Nephron (organoid): ENCODE results near the gene CCDC187.

ENCODE experiments used
- H3K27ac Mint-ChIP-seq, 3 experiments: 2 replicates each; pipeline ENCODE4 v1.8.0; 2020; ENCODE audit warnings: mixed read lengths in 3 of 3, mild to moderate bottlenecking in 2 of 3, moderate library complexity in 1 of 3
- H3K27me3 Mint-ChIP-seq: 2 replicates; pipeline ENCODE4 v1.8.0; 2021; ENCODE audit warnings: low read depth, mild to moderate bottlenecking, moderate library complexity, mixed read lengths
- H3K36me3 Mint-ChIP-seq: 2 replicates; pipeline ENCODE4 v1.8.0; 2020; ENCODE audit warnings: low read depth, mixed read lengths
- H3K4me1 Mint-ChIP-seq: 2 replicates; pipeline ENCODE4 v1.8.0; 2020; ENCODE audit warnings: mixed read lengths
- H3K4me3 Mint-ChIP-seq, 3 experiments: 2 replicates each; pipeline ENCODE4 v1.8.0; 2020; ENCODE audit warnings: mild to moderate bottlenecking in 3 of 3, mixed read lengths in 3 of 3, moderate library complexity in 2 of 3
- H3K9me3 Mint-ChIP-seq: 2 replicates; pipeline ENCODE4 v1.8.0; 2020; ENCODE audit warnings: mixed read lengths
- TF ChIP-seq, protein P1 (sequence below), 3 experiments: fragments of 200-600 bp; sonication (generic); IDR thresholded peaks; one replicate each; pipeline ENCODE4 v1.5.0; 2021; ENCODE audit warnings: antibody characterized with exemption in 3 of 3; ENCODE audit not compliant: unreplicated experiment in 3 of 3

Gene CCDC187

DNA sequence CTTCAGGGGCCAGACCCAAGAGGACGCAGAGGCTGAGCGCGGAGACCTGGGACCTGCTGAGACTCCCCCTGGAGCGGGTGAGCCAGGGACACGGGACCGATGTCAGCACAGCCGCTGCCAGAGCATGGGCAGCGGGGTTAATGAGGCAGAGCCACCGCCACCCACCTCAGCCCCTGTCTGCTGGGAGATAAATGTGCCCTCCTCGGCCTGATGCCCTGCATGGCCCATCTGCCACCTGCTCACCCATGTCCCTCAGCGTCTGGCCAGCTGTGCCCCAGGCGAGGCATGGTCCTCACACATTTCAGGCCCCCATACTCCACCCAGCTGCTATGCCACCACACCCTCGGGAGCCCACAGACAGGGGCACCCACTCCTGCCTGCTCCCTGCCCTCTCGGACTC lies 44.8 kb upstream of the CCDC187 start:
- Mint-ChIP-seq H3K4me1 (no peaks in the 10 kb centered on the region), H3K27ac (no peak overlapping the region), H3K27me3 (no peaks in the 10 kb centered on the region), H3K9me3 (no peaks in the 10 kb centered on the region), H3K36me3 (no peaks in the 10 kb centered on the region), H3K4me3 (no peak overlapping the region)
- TF ChIP-seq, protein P1, sequence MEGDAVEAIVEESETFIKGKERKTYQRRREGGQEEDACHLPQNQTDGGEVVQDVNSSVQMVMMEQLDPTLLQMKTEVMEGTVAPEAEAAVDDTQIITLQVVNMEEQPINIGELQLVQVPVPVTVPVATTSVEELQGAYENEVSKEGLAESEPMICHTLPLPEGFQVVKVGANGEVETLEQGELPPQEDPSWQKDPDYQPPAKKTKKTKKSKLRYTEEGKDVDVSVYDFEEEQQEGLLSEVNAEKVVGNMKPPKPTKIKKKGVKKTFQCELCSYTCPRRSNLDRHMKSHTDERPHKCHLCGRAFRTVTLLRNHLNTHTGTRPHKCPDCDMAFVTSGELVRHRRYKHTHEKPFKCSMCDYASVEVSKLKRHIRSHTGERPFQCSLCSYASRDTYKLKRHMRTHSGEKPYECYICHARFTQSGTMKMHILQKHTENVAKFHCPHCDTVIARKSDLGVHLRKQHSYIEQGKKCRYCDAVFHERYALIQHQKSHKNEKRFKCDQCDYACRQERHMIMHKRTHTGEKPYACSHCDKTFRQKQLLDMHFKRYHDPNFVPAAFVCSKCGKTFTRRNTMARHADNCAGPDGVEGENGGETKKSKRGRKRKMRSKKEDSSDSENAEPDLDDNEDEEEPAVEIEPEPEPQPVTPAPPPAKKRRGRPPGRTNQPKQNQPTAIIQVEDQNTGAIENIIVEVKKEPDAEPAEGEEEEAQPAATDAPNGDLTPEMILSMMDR (IDR thresholded peaks at IDR 0.05; ENCODE audit: unreplicated experiment in 3 of 3), result no peak

DNA sequence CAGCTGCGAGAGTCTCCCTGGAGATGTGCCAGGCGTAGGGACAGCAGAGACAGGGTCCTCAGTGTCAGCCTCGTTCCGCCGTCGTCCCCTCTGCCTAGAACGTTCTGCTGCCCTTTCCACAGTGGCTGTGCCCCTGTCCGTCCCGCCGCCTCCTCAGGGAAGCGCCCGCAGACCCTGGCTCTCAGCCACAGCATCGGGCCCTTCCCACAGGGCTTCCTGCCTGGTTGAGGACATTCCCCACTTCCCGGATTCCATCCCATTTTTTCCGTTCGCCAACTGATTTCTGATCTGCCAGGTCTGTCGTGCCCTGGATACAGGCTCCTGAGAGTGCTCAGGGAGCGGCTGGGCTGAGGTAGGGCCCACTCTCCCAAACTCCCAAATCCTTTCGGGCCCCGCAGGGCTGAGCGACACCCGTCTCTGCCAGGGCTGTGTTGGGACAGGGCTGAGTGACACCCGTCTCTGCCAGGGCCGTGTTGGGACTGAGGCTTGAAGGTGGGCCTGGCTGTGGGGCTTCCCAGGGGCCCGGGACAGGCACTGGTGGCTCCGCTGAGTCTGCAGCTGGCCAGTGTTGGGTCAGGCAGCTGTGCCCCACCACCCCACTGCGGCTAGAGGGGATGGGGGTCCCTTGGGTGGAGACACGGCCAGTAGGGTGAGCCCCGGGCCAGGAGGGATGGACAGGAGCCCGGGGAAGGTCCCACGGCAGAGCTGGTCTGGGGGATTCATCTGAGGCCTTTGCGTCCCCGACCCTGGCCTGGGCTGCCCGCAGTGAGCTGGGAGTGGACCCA lies 43.8 kb upstream of the CCDC187 start:
- no peak overlapping the region for H3K4me3 Mint-ChIP-seq
- H3K9me3 Mint-ChIP-seq, result no peaks in the 10 kb centered on the region
- H3K27me3 Mint-ChIP-seq, result no peaks in the 10 kb centered on the region
- TF ChIP-seq, protein P1 (IDR thresholded peaks at IDR 0.05; ENCODE audit: unreplicated experiment in 3 of 3), result no peak
- H3K36me3 Mint-ChIP-seq, result no peaks in the 10 kb centered on the region
- H3K27ac Mint-ChIP-seq, result no peak overlapping the region
- no peaks in the 10 kb centered on the region for H3K4me1 Mint-ChIP-seq

DNA sequence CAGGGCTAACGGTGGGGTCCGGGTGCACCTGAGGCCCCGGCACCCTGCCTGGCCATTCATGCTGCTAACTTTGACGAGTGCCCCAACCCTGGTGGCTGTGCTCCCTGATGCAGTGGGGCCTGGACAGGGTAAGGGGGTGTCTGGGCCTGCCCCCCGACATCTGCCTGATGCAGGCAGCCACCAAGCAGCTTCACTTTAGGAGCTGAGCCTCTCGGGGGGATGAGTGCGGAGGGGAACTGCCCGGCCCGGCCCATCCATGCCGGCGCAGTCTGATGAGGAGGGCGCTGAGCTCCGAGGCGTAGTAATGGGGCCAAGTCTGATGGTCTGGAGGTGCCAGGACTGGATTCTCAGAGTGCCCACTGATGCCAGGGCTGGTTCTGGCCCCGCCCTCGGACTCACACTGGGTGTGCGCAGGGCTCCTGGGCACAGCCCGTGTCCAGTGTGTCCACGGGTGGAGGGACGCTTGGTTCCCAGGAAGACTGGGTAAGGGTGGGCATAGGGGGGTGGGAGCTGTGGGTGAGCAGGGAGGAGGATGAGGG lies 43.1 kb upstream of the CCDC187 start:
- Mint-ChIP-seq H3K27me3 (no peaks in the 10 kb centered on the region), H3K9me3 (no peaks in the 10 kb centered on the region)
- TF ChIP-seq, protein P1 (IDR thresholded peaks at IDR 0.05; ENCODE audit: unreplicated experiment in 3 of 3), result no peak

DNA sequence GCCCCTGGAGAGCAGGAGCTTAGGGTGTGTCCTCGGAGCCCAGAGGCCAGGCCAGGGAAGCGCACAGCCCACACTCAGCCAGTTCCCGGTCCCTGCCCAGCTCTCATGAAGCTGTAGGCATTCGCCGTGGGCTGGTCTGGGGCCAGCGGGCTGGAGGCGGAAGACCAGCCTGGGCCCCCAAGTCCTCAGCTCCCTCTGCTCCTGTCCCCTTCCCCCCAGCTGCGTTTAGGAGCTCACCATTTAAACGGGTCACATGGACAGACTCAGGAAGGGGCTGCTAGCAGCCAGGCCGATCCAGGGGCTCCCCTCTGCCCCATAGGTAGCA lies 42.2 kb upstream of the CCDC187 start:
- Mint-ChIP-seq H3K27me3 (no peaks in the 10 kb centered on the region), H3K36me3 (no peaks in the 10 kb centered on the region), H3K4me1 (peaks cover 5% of the 10 kb centered on the region), H3K9me3 (no peaks in the 10 kb centered on the region), H3K27ac (no peak overlapping the region), H3K4me3 (no peak overlapping the region)
- TF ChIP-seq, protein P1 (IDR thresholded peaks at IDR 0.05; ENCODE audit: unreplicated experiment in 3 of 3), result peak in 1 of 3 experiments; percentile 30

More for the DNA sequence above, 43.1 kb upstream of the CCDC187 start:
- Mint-ChIP-seq H3K4me3 (no peak overlapping the region), H3K27ac (no peak overlapping the region), H3K36me3 (no peaks in the 10 kb centered on the region), H3K4me1 (peaks cover 2% of the 10 kb centered on the region)

DNA sequence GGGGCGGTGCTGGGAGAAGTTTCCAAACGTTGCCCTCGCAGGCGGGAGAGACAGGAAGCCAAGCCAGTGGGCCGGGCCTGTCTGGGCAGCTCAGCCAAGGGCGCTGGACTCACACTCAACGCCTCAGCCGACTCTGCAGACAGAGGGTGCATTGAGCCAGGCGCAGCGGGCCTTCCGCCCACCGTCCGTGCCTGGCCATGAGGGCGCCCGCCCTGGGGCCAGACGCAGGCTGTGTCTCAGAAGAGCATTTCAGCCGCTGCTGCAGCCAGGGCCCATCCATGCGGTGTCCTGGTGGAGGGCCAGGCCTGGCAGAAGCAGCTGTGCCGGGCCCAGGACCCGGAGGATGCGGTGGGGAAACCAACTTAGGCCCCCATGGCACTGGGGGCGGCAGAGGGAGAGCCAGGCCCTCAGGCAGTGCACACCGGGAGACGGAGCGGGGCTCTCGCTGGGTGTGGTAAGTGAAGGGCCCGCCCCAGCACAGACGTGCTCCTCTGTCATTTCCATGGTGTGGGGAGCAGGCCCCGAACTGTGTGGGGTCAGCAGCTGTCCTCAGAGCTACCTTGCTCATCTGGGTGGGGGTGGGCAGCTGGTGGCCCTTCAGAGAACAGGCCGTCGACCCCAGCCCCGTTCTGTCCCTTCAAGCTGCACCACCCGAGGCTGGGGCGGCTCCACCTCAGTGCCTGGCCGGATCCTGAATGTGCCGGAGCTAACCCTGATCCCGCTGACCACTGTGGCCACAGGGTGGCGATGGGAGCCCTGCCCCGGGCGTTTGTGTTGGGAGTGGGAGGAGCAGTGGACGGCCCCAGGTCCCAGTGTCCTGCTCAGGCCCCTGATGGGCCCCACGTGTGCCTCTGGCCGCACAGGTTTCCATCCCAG lies 41.6 kb upstream of the CCDC187 start:
- H3K4me3 Mint-ChIP-seq, result no peak overlapping the region
- H3K27ac Mint-ChIP-seq, result no peak overlapping the region
- no peaks in the 10 kb centered on the region for H3K27me3 Mint-ChIP-seq
- TF ChIP-seq, protein P1 (IDR thresholded peaks at IDR 0.05; ENCODE audit: unreplicated experiment in 3 of 3), result peak; percentile 29 to 52 (median 44)
- H3K9me3 Mint-ChIP-seq, result no peaks in the 10 kb centered on the region
- no peaks in the 10 kb centered on the region for H3K36me3 Mint-ChIP-seq
- H3K4me1 Mint-ChIP-seq, result peaks cover 5% of the 10 kb centered on the region
